ENCODE results near the gene CACFD1.

The CACFD1 gene

GRCh38 chr9:133463234-133463863, 3.6 kb downstream of the CACFD1 start:
- no peak for DNase-seq

- no peak for DNase-seq
Observed at GRCh38 chr9:133463864-133464615, 4.3 kb downstream of the CACFD1 start.

GRCh38 chr9:133464638-133465037, 4.9 kb downstream of the CACFD1 start:
- no peak for DNase-seq

- no peak for DNase-seq
Observed at GRCh38 chr9:133465984-133466383, 6.2 kb downstream of the CACFD1 start.

- no peak for DNase-seq
Observed at GRCh38 chr9:133467101-133467500, 7.3 kb downstream of the CACFD1 start.

- no peak for DNase-seq
Observed at GRCh38 chr9:133468374-133468773, 8.6 kb downstream of the CACFD1 start.

GRCh38 chr9:133468777-133469421, 9.1 kb downstream of the CACFD1 start:
- DNase-seq, result no peak

- no peak for DNase-seq
Observed at GRCh38 chr9:133470427-133470924, 10.7 kb downstream of the CACFD1 start.

- DNase-seq, result no peak
Observed at GRCh38 chr9:133470988-133471387, 11.2 kb downstream of the CACFD1 start.

GRCh38 chr9:133471551-133472276, 11.9 kb downstream of the CACFD1 start:
- DNase-seq, result no peak

- DNase-seq, result no peak
Observed at GRCh38 chr9:133472277-133472645, 12.5 kb downstream of the CACFD1 start.

- no peak for DNase-seq
Observed at GRCh38 chr9:133472753-133473378, 13.1 kb downstream of the CACFD1 start.

- DNase-seq, result no peak
Observed at GRCh38 chr9:133473743-133474142, 14.0 kb downstream of the CACFD1 start.

GRCh38 chr9:133474215-133474614, 14.4 kb downstream of the CACFD1 start:
- DNase-seq, result no peak

- DNase-seq, result no peak
Observed at GRCh38 chr9:133474853-133475252, 15.1 kb downstream of the CACFD1 start.

- no peak for DNase-seq
Observed at GRCh38 chr9:133475292-133476012, 15.7 kb downstream of the CACFD1 start.

GRCh38 chr9:133476036-133476931, 16.5 kb downstream of the CACFD1 start:
- DNase-seq, result no peak

- no peak for DNase-seq
Observed at GRCh38 chr9:133476941-133477340, 17.2 kb downstream of the CACFD1 start.

GRCh38 chr9:133477461-133477860, 17.7 kb downstream of the CACFD1 start:
- DNase-seq, result no peak

Data from right kidney (tissue), 1 donor.